CD4-positive, alpha-beta memory T cell (primary cell): ENCODE data around the gene DNAH14. TPM values are rescaled to one million over a fixed set of nuclear protein-coding genes. Genes with fewer than 3 reads are reported as not detected.
A peak's percentile ranks its signal among the peaks of the same experiment; 100 is the strongest.
"Not testable (repeated sequence)": the region's sequence is repeated elsewhere in the genome, so short reads cannot be mapped to it uniquely, and the experiment has no call there.

Source experiments
- CTCF ChIA-PET: fragments of 350-600 bp; sonication (Branson Sonifier 250); formaldehyde crosslinking; loops from one replicate; lab custom pipeline; 2021; ENCODE audit warnings: inconsistent platforms; ENCODE audit not compliant: partially characterized antibody; lab: Charles Lee
- POLR2A ChIA-PET: fragments of 350-600 bp; sonication (Branson Sonifier 250); formaldehyde crosslinking; loops from one replicate; lab custom pipeline; 2021; ENCODE audit not compliant: partially characterized antibody; lab: Charles Lee
- DNase-seq, 5 donors: peaks; one replicate each; pipeline versions ENCODE4 v3.0.0 to v3.0.0-alpha.2; 2020 to 2022; ENCODE audit warnings: mixed read lengths in 1 of 5
- H3K27ac ChIP-seq: one replicate; pipeline ENCODE4 v1.7.0; 2013; ENCODE audit warnings: low read depth, low read length
- H3K27me3 ChIP-seq: 2 replicates; pipeline ENCODE4 v1.7.0; 2013; ENCODE audit warnings: mild to moderate bottlenecking, low read length, moderate library complexity; ENCODE audit not compliant: insufficient read depth
- H3K36me3 ChIP-seq: 2 replicates; pipeline ENCODE4 v1.7.0; 2013; ENCODE audit warnings: mild to moderate bottlenecking, low read length, moderate library complexity; ENCODE audit not compliant: insufficient read depth
- H3K4me1 ChIP-seq: 2 replicates; pipeline ENCODE4 v1.7.0; 2013; ENCODE audit warnings: mild to moderate bottlenecking, low read length, moderate library complexity; ENCODE audit not compliant: insufficient read depth
- H3K4me3 ChIP-seq, 2 donors: one replicate each; pipeline ENCODE4 v1.7.0; 2013; ENCODE audit warnings: low read length in 2 of 2, mild to moderate bottlenecking in 1 of 2
- H3K9me3 ChIP-seq, 2 donors: one replicate each; pipeline ENCODE4 v1.7.0; 2013; ENCODE audit warnings: low read length in 2 of 2, control low read depth in 1 of 2; ENCODE audit not compliant: control insufficient read depth in 1 of 2
- H3K27ac Mint-ChIP-seq, 7 donors: one replicate each; pipeline ENCODE4 v1.8.0; 2020 to 2021; ENCODE audit warnings: mixed read lengths in 7 of 7, mild to moderate bottlenecking in 6 of 7, inconsistent platforms in 3 of 7, moderate library complexity in 3 of 7
- H3K27me3 Mint-ChIP-seq, 2 donors: one replicate each; pipeline ENCODE4 v1.8.0; 2020 to 2021; ENCODE audit warnings: mixed read lengths in 2 of 2
- H3K36me3 Mint-ChIP-seq, 2 donors: one replicate each; pipeline ENCODE4 v1.8.0; 2020 to 2021; ENCODE audit warnings: mixed read lengths in 2 of 2, inconsistent platforms in 1 of 2, mild to moderate bottlenecking in 1 of 2
- H3K4me1 Mint-ChIP-seq, 4 donors: one replicate each; pipeline ENCODE4 v1.8.0; 2020 to 2021; ENCODE audit warnings: mixed read lengths in 4 of 4, mild to moderate bottlenecking in 1 of 4
- H3K4me3 Mint-ChIP-seq, 8 donors: one replicate each; pipeline ENCODE4 v1.8.0; 2020 to 2021; ENCODE audit warnings: mixed read lengths in 8 of 8, mild to moderate bottlenecking in 7 of 8, moderate library complexity in 6 of 8, inconsistent platforms in 3 of 8
- H3K9me3 Mint-ChIP-seq, 8 donors: one replicate each; pipeline ENCODE4 v1.8.0; 2020 to 2021; ENCODE audit warnings: mixed read lengths in 8 of 8, mild to moderate bottlenecking in 5 of 8, inconsistent platforms in 3 of 8, moderate library complexity in 1 of 8
- intact Hi-C: fragments of 100-400 bp; cut with micrococcal nuclease; formaldehyde crosslinking; loops from one replicate; pipeline ENCODE4 v1.15.1; 2023
- polyA plus RNA-seq, 2 donors: library from polyadenylated mRNA; unstranded; fragments of 300-500 nt; fragmentation: Illumina TruSeq; gene quantifications; one replicate each; pipeline ENCODE4 v1.2.3, GENCODE V29; 2021
- total RNA-seq, 2 experiments: library from RNA; stranded (reverse); gene quantifications; one replicate each; pipeline ENCODE4 v1.2.3, GENCODE V29; 2021

The DNAH14 gene
- total and polyA plus RNA-seq, 4 experiments from 2014 or later = 0.06 TPM; not detected in 3

DNA sequence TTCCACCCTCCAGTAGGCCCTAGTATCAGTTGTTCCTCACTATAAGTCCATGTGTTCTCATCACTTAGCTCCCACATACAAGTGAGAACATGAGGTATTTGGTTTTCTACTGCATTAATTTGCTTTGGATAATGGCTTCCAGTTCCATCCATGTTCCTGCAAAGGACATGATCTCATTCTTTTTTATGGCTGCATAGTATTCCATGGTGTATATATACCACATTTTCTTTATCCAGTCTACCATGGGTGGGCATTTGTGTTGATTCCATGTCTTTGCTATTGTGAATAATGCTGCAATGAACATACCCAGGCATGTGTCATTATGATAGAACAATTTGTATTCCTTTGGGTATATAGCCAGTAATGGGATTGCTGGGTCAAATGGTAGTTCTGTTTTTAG lies 218.3 kb downstream of the DNAH14 start:
- DNase-seq, H3K9me3 Mint-ChIP-seq, intact Hi-C loops, H3K27ac ChIP-seq, H3K9me3 ChIP-seq, H3K36me3 ChIP-seq, H3K4me3 ChIP-seq, POLR2A ChIA-PET, H3K36me3 Mint-ChIP-seq, H3K4me1 ChIP-seq, H3K27me3 ChIP-seq, CTCF ChIA-PET, H3K27me3 Mint-ChIP-seq, H3K4me1 Mint-ChIP-seq, H3K27ac Mint-ChIP-seq: not testable (repeated sequence)
- H3K4me3 Mint-ChIP-seq = peak overlapping the region in 1 of 8 donors; percentile 7

DNA sequence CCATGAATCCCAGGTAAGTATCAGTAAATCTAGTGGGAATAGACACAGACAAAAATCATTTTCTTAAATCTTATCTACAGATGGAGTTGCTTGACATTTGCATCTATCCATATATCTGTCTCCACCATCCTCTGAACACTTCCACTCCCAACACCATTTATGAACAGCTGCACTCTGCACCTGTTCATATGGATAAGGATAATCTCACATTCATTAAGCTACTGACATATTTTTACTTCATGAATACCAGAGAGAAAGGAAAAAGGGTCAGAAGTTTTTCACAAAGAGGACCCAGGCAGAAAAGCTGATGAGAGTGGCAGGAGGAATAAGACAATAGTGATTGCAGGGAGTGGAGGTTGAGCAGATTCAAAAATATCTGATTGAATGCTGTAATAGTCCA lies 222.6 kb downstream of the DNAH14 start:
- Mint-ChIP-seq H3K36me3 (no peaks in the 10 kb centered on the region), H3K4me3 (no peak overlapping the region), H3K4me1 (peaks cover 0 to 5% (median 2%) of the 10 kb centered on the region in 4 donors), H3K27ac (no peak overlapping the region), H3K9me3 (peaks cover 0 to 3% (median 0%) of the 10 kb centered on the region in 8 donors), H3K27me3 (peaks cover 5% of the 10 kb centered on the region in 2 donors)
- ChIA-PET POLR2A (no interaction called here), CTCF (no interaction called here)
- intact Hi-C loops = no loop called here
- Histone ChIP-seq H3K27ac (no peak overlapping the region), H3K9me3 (no peaks in the 10 kb centered on the region), H3K4me3 (no peak overlapping the region), H3K4me1 (no peaks in the 10 kb centered on the region), H3K36me3 (no peaks in the 10 kb centered on the region), H3K27me3 (no peaks in the 10 kb centered on the region)
- DNase-seq = no peak

DNA sequence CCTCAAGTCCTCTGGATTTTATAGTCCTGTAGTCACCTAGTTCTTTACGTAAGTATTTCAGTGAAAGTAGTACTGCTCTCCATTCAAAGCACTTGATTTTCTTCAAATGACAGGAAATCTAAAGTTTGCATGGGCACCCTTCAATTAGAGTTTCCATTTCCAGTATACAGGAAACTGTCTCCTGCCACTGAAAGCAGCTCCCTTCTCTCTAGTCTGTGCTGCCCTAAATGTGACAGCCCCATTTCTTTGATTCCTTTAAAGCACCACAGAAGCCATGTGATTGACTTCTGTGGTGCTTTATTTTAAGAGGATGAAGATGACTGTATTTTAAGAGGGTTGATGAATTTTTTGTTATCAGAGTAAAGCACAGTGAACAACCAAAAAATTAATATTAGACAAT lies 226.1 kb downstream of the DNAH14 start:
- H3K9me3 Mint-ChIP-seq = no peaks in the 10 kb centered on the region
- peaks cover 0 to 5% (median 2%) of the 10 kb centered on the region in 4 donors for H3K4me1 Mint-ChIP-seq
- POLR2A ChIA-PET = no interaction called here
- intact Hi-C loops = no loop called here
- peaks cover 5% of the 10 kb centered on the region in 2 donors for H3K27me3 Mint-ChIP-seq
- Histone ChIP-seq H3K4me1 (no peaks in the 10 kb centered on the region), H3K4me3 (no peak overlapping the region), H3K36me3 (no peaks in the 10 kb centered on the region), H3K27me3 (no peaks in the 10 kb centered on the region), H3K9me3 (no peaks in the 10 kb centered on the region), H3K27ac (no peak overlapping the region)
- H3K36me3 Mint-ChIP-seq = no peaks in the 10 kb centered on the region
- peak overlapping the region in 1 of 8 donors; percentile 53 for H3K4me3 Mint-ChIP-seq
- CTCF ChIA-PET = no interaction called here
- H3K27ac Mint-ChIP-seq = peak overlapping the region in 1 of 7 donors; percentile 13
- peak in 1 of 5 donors; percentile 14 for DNase-seq

DNA sequence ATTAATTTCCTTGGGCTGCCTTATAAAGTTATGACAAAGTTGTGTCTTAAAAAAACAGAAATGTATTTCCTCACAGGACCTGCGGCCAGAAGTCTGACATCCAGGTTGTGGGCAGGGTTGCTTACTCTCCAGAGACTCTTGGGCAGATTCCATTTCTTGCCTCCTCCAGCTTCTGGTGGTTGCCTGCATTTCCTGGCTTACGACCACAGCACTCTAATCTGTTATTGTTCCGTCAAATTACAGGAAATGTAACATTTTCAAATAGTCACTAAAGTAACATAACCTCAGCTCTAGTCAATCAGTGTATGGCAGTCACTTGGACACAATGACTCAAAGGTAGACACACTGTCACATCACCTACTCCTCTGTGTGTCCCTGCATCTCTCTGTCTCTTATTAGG lies 226.8 kb downstream of the DNAH14 start:
- no peaks in the 10 kb centered on the region for H3K4me1 ChIP-seq
- intact Hi-C loops = no loop called here
- peaks cover 5% of the 10 kb centered on the region in 2 donors for H3K27me3 Mint-ChIP-seq
- no peaks in the 10 kb centered on the region for H3K9me3 Mint-ChIP-seq
- ChIA-PET POLR2A (no interaction called here), CTCF (no interaction called here)
- no peaks in the 10 kb centered on the region for H3K27me3 ChIP-seq
- peak overlapping the region in 1 of 8 donors; percentile 53 for H3K4me3 Mint-ChIP-seq
- H3K9me3 ChIP-seq = no peaks in the 10 kb centered on the region
- H3K36me3 Mint-ChIP-seq = no peaks in the 10 kb centered on the region
- H3K27ac Mint-ChIP-seq = no peak overlapping the region
- peak in 1 of 5 donors; percentile 3 for DNase-seq
- no peak overlapping the region for H3K4me3 ChIP-seq
- H3K36me3 ChIP-seq = no peaks in the 10 kb centered on the region
- H3K27ac ChIP-seq = no peak overlapping the region
- peaks cover 0 to 5% (median 2%) of the 10 kb centered on the region in 4 donors for H3K4me1 Mint-ChIP-seq

GRCh38 chr1:225158291-225158690 lies 228.8 kb downstream of the DNAH14 start:
- Mint-ChIP-seq H3K27me3 (peaks cover 2 to 6% of the 10 kb centered on the region in 2 donors), H3K4me3 (no peak overlapping the region), H3K36me3 (no peaks in the 10 kb centered on the region), H3K4me1 (peaks cover 0 to 5% (median 2%) of the 10 kb centered on the region in 4 donors), H3K27ac (no peak overlapping the region), H3K9me3 (no peaks in the 10 kb centered on the region)
- no peak overlapping the region for H3K4me3 ChIP-seq
- no peaks in the 10 kb centered on the region for H3K4me1 ChIP-seq
- ChIA-PET POLR2A (no interaction called here), CTCF (no interaction called here)
- no peaks in the 10 kb centered on the region for H3K27me3 ChIP-seq
- no peaks in the 10 kb centered on the region for H3K36me3 ChIP-seq
- no peak overlapping the region for H3K27ac ChIP-seq
- DNase-seq = no peak
- intact Hi-C loops = no loop called here
- H3K9me3 ChIP-seq = no peaks in the 10 kb centered on the region

DNA sequence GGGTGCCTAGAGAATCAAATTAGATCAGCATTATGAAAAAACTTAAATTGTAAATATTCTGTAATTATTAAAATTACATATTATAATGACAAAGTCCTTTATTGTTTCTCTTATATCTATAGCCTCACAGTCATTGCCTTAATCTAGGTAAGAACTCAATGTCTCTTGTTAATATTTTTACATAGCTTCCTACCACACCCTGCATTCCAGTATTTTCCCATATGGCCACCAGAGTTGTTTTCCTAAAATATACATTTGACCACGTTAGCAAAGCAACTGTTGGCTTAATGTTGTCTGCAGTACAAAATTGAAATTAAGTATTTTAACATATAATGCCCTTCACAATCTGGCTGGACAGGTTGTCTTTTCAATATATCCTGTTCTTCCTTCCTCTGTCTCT lies 230.3 kb downstream of the DNAH14 start:
- POLR2A ChIA-PET = no interaction called here
- no peaks in the 10 kb centered on the region for H3K36me3 Mint-ChIP-seq
- H3K4me1 ChIP-seq = no peaks in the 10 kb centered on the region

GRCh38 chr1:225177409-225177808 lies 247.9 kb downstream of the DNAH14 start:
- H3K36me3 ChIP-seq, H3K27ac Mint-ChIP-seq, CTCF ChIA-PET, intact Hi-C loops, H3K27me3 Mint-ChIP-seq, POLR2A ChIA-PET, H3K4me3 Mint-ChIP-seq, H3K4me1 ChIP-seq, DNase-seq, H3K27ac ChIP-seq, H3K4me1 Mint-ChIP-seq, H3K27me3 ChIP-seq, H3K36me3 Mint-ChIP-seq, H3K4me3 ChIP-seq: not testable (repeated sequence)
- H3K9me3 Mint-ChIP-seq = peaks cover 2 to 53% (median 45%) of the 10 kb centered on the region in 8 donors
- peaks cover 0 to 16% of the 10 kb centered on the region in 2 donors for H3K9me3 ChIP-seq

More for the DNA sequence above, 230.3 kb downstream of the DNAH14 start:
- H3K9me3 Mint-ChIP-seq = no peaks in the 10 kb centered on the region
- no peaks in the 10 kb centered on the region for H3K36me3 ChIP-seq
- no peak overlapping the region for H3K4me3 ChIP-seq
- intact Hi-C loops = no loop called here
- peaks cover 0 to 5% (median 2%) of the 10 kb centered on the region in 4 donors for H3K4me1 Mint-ChIP-seq
- H3K27me3 Mint-ChIP-seq = peaks cover 2 to 7% of the 10 kb centered on the region in 2 donors
- DNase-seq = no peak
- H3K9me3 ChIP-seq = no peaks in the 10 kb centered on the region
- no peak overlapping the region for H3K4me3 Mint-ChIP-seq
- H3K27ac Mint-ChIP-seq = no peak overlapping the region
- CTCF ChIA-PET = no interaction called here
- H3K27ac ChIP-seq = no peak overlapping the region
- H3K27me3 ChIP-seq = no peaks in the 10 kb centered on the region

- H3K36me3 ChIP-seq = no peaks in the 10 kb centered on the region
- Mint-ChIP-seq H3K27ac (no peak overlapping the region), H3K27me3 (peaks cover 4 to 10% of the 10 kb centered on the region in 2 donors), H3K4me3 (no peak overlapping the region), H3K9me3 (peaks cover 2 to 53% (median 45%) of the 10 kb centered on the region in 8 donors), H3K4me1 (no peaks in the 10 kb centered on the region), H3K36me3 (peaks cover 0 to 9% of the 10 kb centered on the region in 2 donors)
- peaks cover 0 to 16% of the 10 kb centered on the region in 2 donors for H3K9me3 ChIP-seq
- intact Hi-C loops = no loop called here
- CTCF ChIA-PET = no interaction called here
- DNase-seq = no peak
- no peak overlapping the region for H3K4me3 ChIP-seq
- POLR2A ChIA-PET = no interaction called here
- H3K27me3 ChIP-seq = no peaks in the 10 kb centered on the region
- no peaks in the 10 kb centered on the region for H3K4me1 ChIP-seq
- H3K27ac ChIP-seq = no peak overlapping the region
Observed at GRCh38 chr1:225179686-225180085, 250.2 kb downstream of the DNAH14 start.
